ENCODE results near the gene SPTSSB.

- TF ChIP-seq CTCF (IDR thresholded peaks at IDR 0.05) (no peak), EZH2 (IDR thresholded peaks at IDR 0.05; ENCODE audit: borderline replicate concordance, insufficient read depth, low read depth, low read length, poor library complexity, severe bottlenecking) (no peak)
These were observed 48.4 kb upstream of the SPTSSB start for GRCh38 chr3:161419555-161420333.
